SK-N-SH (cell line): Measurements from ENCODE around the gene TSC22D2. TPM values are rescaled to one million over a fixed set of nuclear protein-coding genes. Genes with fewer than 3 reads are reported as not detected.

ENCODE experiments used
- CTCF ChIA-PET: fragments of 300-600, 350-600 bp; formaldehyde crosslinking; extraction: SDS; loops from one replicate; lab custom pipeline; 2021; lab: Yijun Ruan, JAX
- POLR2A ChIA-PET: fragments of 350-600 bp; sonication (Branson Sonifier 250); formaldehyde crosslinking; extraction: SDS; loops from one replicate; lab custom pipeline; 2020; ENCODE audit warnings: antibody characterized with exemption, inconsistent platforms; lab: Yijun Ruan, JAX
- DNase-seq: peaks from one replicate; pipeline ENCODE4 v3.0.0; 2012
- H2AFZ ChIP-seq: fragments of 200-600 bp; sonication (generic); 2 replicates; pipeline ENCODE4 v1.8.1; 2016; ENCODE audit warnings: antibody characterized with exemption, mild to moderate bottlenecking, low read depth
- H3F3A ChIP-seq: fragments of 200-600 bp; sonication (generic); replicated peaks from 2 replicates; pipeline ENCODE3; 2016; ENCODE audit warnings: antibody characterized with exemption, mild to moderate bottlenecking; ENCODE audit not compliant: insufficient read depth
- H3K27ac ChIP-seq, 2 experiments: fragments of 200-500 bp in 1 of 2; fragments of 200-600 bp in 1 of 2; sonication (Bioruptor generic) in 1 of 2; sonication (generic), shearing (Covaris generic) in 1 of 2; 2 replicates each; pipeline versions ENCODE4 v1.5.1 to v1.6.1; 2014 to 2016; ENCODE audit warnings: low read depth in 2 of 2, inconsistent platforms in 1 of 2, low read length in 1 of 2, mild to moderate bottlenecking in 1 of 2, mixed read lengths in 1 of 2
- H3K27me3 ChIP-seq: fragments of 200-600 bp; sonication (generic), shearing (Covaris generic); 2 replicates; pipeline ENCODE4 v1.6.1; 2016; ENCODE audit warnings: mixed run types; ENCODE audit not compliant: insufficient read depth
- H3K36me3 ChIP-seq, 2 experiments: fragments of 200-500 bp in 1 of 2; fragments of 200-600 bp in 1 of 2; sonication (Bioruptor generic) in 1 of 2; sonication (generic) in 1 of 2; replicated peaks in 1 of 2; 2 replicates each; pipeline versions ENCODE3 to v1.5.1; 2014 to 2016; ENCODE audit warnings: low read length in 1 of 2, mild to moderate bottlenecking in 1 of 2; ENCODE audit not compliant: insufficient read depth in 2 of 2, control insufficient read depth in 1 of 2
- H3K4me1 ChIP-seq, 2 experiments: fragments of 200-500 bp in 1 of 2; fragments of 200-600 bp in 1 of 2; sonication (Bioruptor generic) in 1 of 2; sonication (generic), shearing (Covaris generic) in 1 of 2; 2 replicates each; pipeline versions ENCODE4 v1.5.1 to v1.6.1; 2014 to 2016; ENCODE audit warnings: low read depth in 1 of 2, low read length in 1 of 2, mixed run types in 1 of 2; ENCODE audit not compliant: insufficient read depth in 2 of 2, control insufficient read depth in 1 of 2
- H3K4me2 ChIP-seq: fragments of 200-600 bp; sonication (generic), shearing (Covaris generic); 2 replicates; pipeline ENCODE4 v1.6.1; 2017; ENCODE audit warnings: mixed run types
- H3K4me3 ChIP-seq, 2 experiments: fragments of 200-500 bp in 1 of 2; fragments of 200-600 bp in 1 of 2; sonication (Bioruptor generic) in 1 of 2; sonication (generic), shearing (Covaris generic) in 1 of 2; 2 replicates each; pipeline versions ENCODE4 v1.5.1 to v1.8.1; 2014 to 2016; ENCODE audit warnings: low read depth in 2 of 2, inconsistent platforms in 1 of 2, low read length in 1 of 2, mild to moderate bottlenecking in 1 of 2, mixed read lengths in 1 of 2, moderate library complexity in 1 of 2
- H3K79me2 ChIP-seq: fragments of 200-600 bp; sonication (generic); 2 replicates; pipeline ENCODE4 v1.8.1; 2017; ENCODE audit warnings: mild to moderate bottlenecking; ENCODE audit not compliant: insufficient read depth
- H3K9ac ChIP-seq: fragments of 200-600 bp; sonication (generic); 2 replicates; pipeline ENCODE4 v1.6.1; 2017; ENCODE audit warnings: mixed run types
- H3K9me2 ChIP-seq: fragments of 200-600 bp; sonication (generic); 2 replicates; pipeline ENCODE4 v1.6.1; 2017; ENCODE audit warnings: mixed run types
- H3K9me3 ChIP-seq: fragments of 200-600 bp; sonication (generic); 2 replicates; pipeline ENCODE4 v1.6.1; 2017; ENCODE audit warnings: mixed run types, mild to moderate bottlenecking, moderate library complexity
- H4K20me1 ChIP-seq: fragments of 200-600 bp; sonication (generic); 2 replicates; pipeline ENCODE4 v1.6.1; 2017; ENCODE audit warnings: mild to moderate bottlenecking, mixed run types; ENCODE audit not compliant: insufficient read depth
- CHD2 ChIP-seq: fragments of 150-350 bp; IDR thresholded peaks from 2 replicates; pipeline ENCODE4 v1.6.1; 2018; ENCODE audit warnings: low read length; ENCODE audit not compliant: partially characterized antibody
- CTCF ChIP-seq: fragments of 200-600 bp; sonication (generic); IDR thresholded peaks from 2 replicates; pipeline ENCODE4 v1.6.1; 2017; ENCODE audit warnings: antibody characterized with exemption, mild to moderate bottlenecking, moderate library complexity
- ELF1 ChIP-seq: IDR thresholded peaks from 2 replicates; pipeline ENCODE4 v1.4.0; 2012
- EP300 ChIP-seq, 2 experiments: IDR thresholded peaks; 2 replicates each; pipeline versions ENCODE4 v1.4.0 to v1.6.1; 2012; ENCODE audit warnings: borderline replicate concordance in 1 of 2, low read depth in 1 of 2, low read length in 1 of 2
- EZH2phosphoT487 ChIP-seq: fragments of 200-600 bp; sonication (generic); IDR thresholded peaks from 2 replicates; pipeline ENCODE4 v1.6.1; 2017; ENCODE audit warnings: low read depth, mixed run types, mild to moderate bottlenecking, antibody characterized with exemption, moderate library complexity, borderline replicate concordance
- FOSL2 ChIP-seq: IDR thresholded peaks from 2 replicates; pipeline ENCODE4 v1.4.0; 2012; ENCODE audit warnings: low read depth, mild to moderate bottlenecking, moderate library complexity, borderline replicate concordance
- FOXJ3 ChIP-seq: sonication (generic); formaldehyde crosslinking; IDR thresholded peaks from 2 replicates; pipeline ENCODE4 v1.5.1; 2020; ENCODE audit warnings: mild to moderate bottlenecking, missing genetic modification reagents
- FOXM1 ChIP-seq: IDR thresholded peaks from 2 replicates; pipeline ENCODE4 v1.4.0; 2012; ENCODE audit warnings: low read depth, mild to moderate bottlenecking
- JUND ChIP-seq: IDR thresholded peaks from 2 replicates; pipeline ENCODE4 v1.4.0; 2012
- MAX ChIP-seq: IDR thresholded peaks from 2 replicates; pipeline ENCODE4 v1.4.0; 2012; ENCODE audit warnings: low read depth
- MXI1 ChIP-seq: IDR thresholded peaks from 2 replicates; pipeline ENCODE4 v1.6.1; 2012; ENCODE audit warnings: mild to moderate bottlenecking, low read depth, low read length, improper control_type of control experiment
- NFIC ChIP-seq: IDR thresholded peaks from 2 replicates; pipeline ENCODE4 v1.4.0; 2012; ENCODE audit warnings: borderline replicate concordance
- POLR2AphosphoS5 ChIP-seq: IDR thresholded peaks from 2 replicates; pipeline ENCODE4 v1.6.1; 2012; ENCODE audit warnings: low read depth, low read length
- RAD21 ChIP-seq: IDR thresholded peaks from 2 replicates; pipeline ENCODE4 v1.6.1; 2012; ENCODE audit warnings: mild to moderate bottlenecking, low read length
- RFX5 ChIP-seq: IDR thresholded peaks from 2 replicates; pipeline ENCODE4 v1.6.1; 2012; ENCODE audit warnings: mild to moderate bottlenecking, improper control_type of control experiment, low read length
- RXRA ChIP-seq: IDR thresholded peaks from 2 replicates; pipeline ENCODE4 v1.4.0; 2012; ENCODE audit warnings: low read depth, mild to moderate bottlenecking, borderline replicate concordance
- SIN3A ChIP-seq: IDR thresholded peaks from 2 replicates; pipeline ENCODE4 v1.6.1; 2012; ENCODE audit warnings: low read depth, mild to moderate bottlenecking, low read length, moderate library complexity, borderline replicate concordance
- SMC3 ChIP-seq: IDR thresholded peaks from 2 replicates; pipeline ENCODE4 v1.6.1; 2012; ENCODE audit warnings: low read depth, low read length, improper control_type of control experiment
- TCF12 ChIP-seq: IDR thresholded peaks from 2 replicates; pipeline ENCODE4 v1.4.0; 2012
- WGBS: methylation state at CpG from one replicate; pipeline ENCODE4 v1.1.6; 2017; ENCODE audit warnings: low lambda C conversion rate; 5-methylcytosine and 5-hydroxymethylcytosine counted together
- polyA plus RNA-seq, 3 experiments: library from polyadenylated mRNA; depleted of rRNA; stranded (reverse); fragments of >200 nt; gene quantifications; 2 replicates each; pipeline ENCODE4 v1.2.3, GENCODE V29; 2012
- TF ChIP-seq, protein P1 (sequence below): IDR thresholded peaks from 2 replicates; pipeline ENCODE4 v1.4.0; 2012; ENCODE audit warnings: low read depth, borderline replicate concordance
- TF ChIP-seq, protein P2 (sequence below): IDR thresholded peaks from 2 replicates; pipeline ENCODE4; 2012

The TSC22D2 gene
- polyA plus RNA-seq, 1 of the 3 experiments (the other 2 are of a cell fraction) = 4.8 TPM

DNA sequence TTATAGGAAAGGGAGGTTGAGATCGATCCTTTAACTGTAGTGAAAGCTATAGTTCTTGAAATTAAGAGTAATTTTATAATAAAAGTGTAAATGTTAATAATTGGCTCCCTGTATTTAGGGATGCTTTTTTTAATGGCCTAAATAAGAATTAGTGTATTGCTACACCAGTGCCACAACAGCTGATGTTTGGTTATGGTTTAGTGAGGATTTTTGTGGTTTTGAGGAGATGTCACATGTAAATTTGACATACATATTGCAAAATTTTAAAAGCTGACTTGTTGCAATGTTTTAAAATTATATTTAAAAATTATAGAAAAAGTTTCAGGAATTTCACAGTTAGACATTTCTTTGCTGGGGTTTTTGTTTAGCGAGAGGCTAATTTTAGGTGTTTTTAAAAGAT, 3.9 kb downstream of the TSC22D2 start:
- CTCF ChIA-PET = interaction anchor here (1.0 to 3.4 kb wide), 6 partner anchors 13 to 173 kb away, joined by 3 to 13 read pairs (median 5); no protein-coding TSS in a partner anchor
- H3K27me3 ChIP-seq = no peaks in the 10 kb centered on the region
- peak overlapping the region; percentile 90 for H3K4me2 ChIP-seq
- no peak overlapping the region for H2AFZ ChIP-seq
- peaks cover 82% of the 10 kb centered on the region for H3K79me2 ChIP-seq
- no peak for DNase-seq
- peak overlapping the region; percentile 87 to 91 for H3K4me3 ChIP-seq
- peak overlapping the region; percentile 95; the same call in 1 of the 2 replicates for H3K9ac ChIP-seq
- H4K20me1 ChIP-seq = peaks cover 81% of the 10 kb centered on the region
- WGBS = 35% methylated on average over 2 of the region's 2 CpGs
- H3K9me2 ChIP-seq = no peaks in the 10 kb centered on the region
- H3K9me3 ChIP-seq = no peaks in the 10 kb centered on the region
- TF ChIP-seq FOXM1 (no peak), RFX5 (no peak), JUND (no peak), EP300 (IDR thresholded peaks at IDR 0.05; ENCODE audit: borderline replicate concordance in 1 of 2, low read depth in 1 of 2, low read length in 1 of 2) (no peak), FOSL2 (no peak), MXI1 (no peak), ELF1 (no peak), SMC3 (no peak), MAX (no peak), RXRA (no peak)
- peaks cover 22% of the 10 kb centered on the region for H3F3A ChIP-seq
- POLR2A ChIA-PET = no interaction called here
- peaks cover 5 to 14% of the 10 kb centered on the region in 2 experiments; a peak in 3 of 4 replicates for H3K4me1 ChIP-seq
- H3K27ac ChIP-seq = peak overlapping the region in 1 of 2 experiments; percentile 67; a peak in 1 of 4 replicates
- H3K36me3 ChIP-seq = peaks cover 36 to 44% of the 10 kb centered on the region in 2 experiments

DNA sequence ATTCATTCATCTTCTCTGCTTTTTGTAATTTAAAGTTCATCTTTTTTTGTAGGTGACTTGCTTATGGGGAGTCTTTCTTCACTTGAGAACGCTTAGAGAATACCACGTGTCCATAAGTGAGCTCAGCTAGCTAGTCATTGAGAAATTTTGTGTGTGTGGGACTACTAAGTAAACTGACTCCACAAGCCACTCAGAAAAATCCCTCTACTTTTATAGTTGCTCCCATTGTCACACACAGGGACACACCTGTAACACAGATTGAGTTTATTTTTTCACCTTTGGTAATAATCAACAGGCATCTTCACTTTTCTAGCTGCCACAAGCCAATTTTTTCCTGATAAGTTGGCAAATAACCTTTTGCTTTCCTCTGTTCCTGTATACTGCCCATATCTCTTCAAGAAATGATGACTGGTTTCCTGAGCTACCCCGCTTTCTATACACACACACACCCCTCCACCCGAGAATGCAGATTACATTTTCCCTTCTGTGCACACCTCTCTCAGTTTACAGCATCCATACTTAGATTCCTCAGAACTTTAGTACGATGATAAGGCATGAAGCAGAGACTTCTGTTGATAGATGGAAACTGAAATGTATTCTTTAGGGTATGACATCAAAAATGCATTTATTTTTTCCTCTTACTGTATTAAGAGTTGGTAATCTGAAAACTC, 4.6 kb downstream of the TSC22D2 start:
- Histone ChIP-seq H2AFZ (no peak overlapping the region), H4K20me1 (peaks cover 88% of the 10 kb centered on the region), H3K36me3 (peaks cover 41 to 49% of the 10 kb centered on the region in 2 experiments), H3K27ac (peak overlapping the region in 1 of 2 experiments; percentile 67; a peak in 2 of 4 replicates), H3K4me2 (peak overlapping the region; percentile 90), H3F3A (peaks cover 22% of the 10 kb centered on the region), H3K4me1 (peaks cover 5 to 18% of the 10 kb centered on the region in 2 experiments; a peak in 3 of 4 replicates), H3K9me2 (no peaks in the 10 kb centered on the region), H3K9ac (peak overlapping the region; percentile 95; the same call in 1 of the 2 replicates), H3K4me3 (peak overlapping the region; percentile 87 to 91), H3K9me3 (no peaks in the 10 kb centered on the region), H3K79me2 (peaks cover 89% of the 10 kb centered on the region), H3K27me3 (no peaks in the 10 kb centered on the region)
- ChIA-PET CTCF (interaction anchor here (1.0 to 1.3 kb wide), 3 partner anchors 28 to 174 kb away, joined by 3 to 6 read pairs (median 3); no protein-coding TSS in a partner anchor), POLR2A (no interaction called here)
- no peak for DNase-seq
- TF ChIP-seq SMC3 = no peak
- no peak for TF ChIP-seq FOXM1
- no peak for TF ChIP-seq FOXJ3
- no peak for TF ChIP-seq ELF1
- TF ChIP-seq, protein P1, sequence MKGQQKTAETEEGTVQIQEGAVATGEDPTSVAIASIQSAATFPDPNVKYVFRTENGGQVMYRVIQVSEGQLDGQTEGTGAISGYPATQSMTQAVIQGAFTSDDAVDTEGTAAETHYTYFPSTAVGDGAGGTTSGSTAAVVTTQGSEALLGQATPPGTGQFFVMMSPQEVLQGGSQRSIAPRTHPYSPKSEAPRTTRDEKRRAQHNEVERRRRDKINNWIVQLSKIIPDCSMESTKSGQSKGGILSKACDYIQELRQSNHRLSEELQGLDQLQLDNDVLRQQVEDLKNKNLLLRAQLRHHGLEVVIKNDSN = peak; percentile 71; the same call in 1 of the 2 replicates
- no peak for TF ChIP-seq RXRA
- no peak for TF ChIP-seq RAD21
- no peak for TF ChIP-seq EP300 (IDR thresholded peaks at IDR 0.05; ENCODE audit: borderline replicate concordance in 1 of 2, low read depth in 1 of 2, low read length in 1 of 2)
- no peak for TF ChIP-seq CTCF
- no peak for TF ChIP-seq CHD2
- TF ChIP-seq JUND = no peak
- TF ChIP-seq POLR2AphosphoS5 = no peak
- TF ChIP-seq, protein P2, sequence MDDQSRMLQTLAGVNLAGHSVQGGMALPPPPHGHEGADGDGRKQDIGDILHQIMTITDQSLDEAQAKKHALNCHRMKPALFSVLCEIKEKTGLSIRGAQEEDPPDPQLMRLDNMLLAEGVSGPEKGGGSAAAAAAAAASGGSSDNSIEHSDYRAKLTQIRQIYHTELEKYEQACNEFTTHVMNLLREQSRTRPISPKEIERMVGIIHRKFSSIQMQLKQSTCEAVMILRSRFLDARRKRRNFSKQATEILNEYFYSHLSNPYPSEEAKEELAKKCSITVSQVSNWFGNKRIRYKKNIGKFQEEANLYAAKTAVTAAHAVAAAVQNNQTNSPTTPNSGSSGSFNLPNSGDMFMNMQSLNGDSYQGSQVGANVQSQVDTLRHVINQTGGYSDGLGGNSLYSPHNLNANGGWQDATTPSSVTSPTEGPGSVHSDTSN = no peak
- peak; percentile 61 for TF ChIP-seq MAX
- TF ChIP-seq MXI1 = peak; percentile 70; the same call in 1 of the 2 replicates
- TF ChIP-seq TCF12 = no peak
- TF ChIP-seq EZH2phosphoT487 = no peak
- TF ChIP-seq SIN3A = no peak
- TF ChIP-seq NFIC = no peak
- WGBS = 5% methylated on average over 5 of the region's 5 CpGs
